ENCODE results near the gene SRPK2.

SRPK2 gene

GRCh38 chr7:105067691-105068090 lies 321.0 kb downstream of the SRPK2 start:
- no peak for DNase-seq

All from GDM1 (cell line).